Tibial nerve (tissue), 4 donors: ENCODE measurements around the gene CD1D. TPM values are rescaled to one million over a fixed set of nuclear protein-coding genes. Genes with fewer than 3 reads are reported as not detected.

Source experiments
- DNase-seq, 2 donors: peaks; one replicate each; pipeline ENCODE4 v3.0.0-alpha.2; 2019; ENCODE audit warnings: low spot score in 2 of 2
- H3K27ac ChIP-seq, 4 donors: fragments of 200-600 bp; sonication (generic) in 3 of 4; one replicate each; pipeline ENCODE4 v1.5.1; 2017 to 2019; ENCODE audit warnings: mild to moderate bottlenecking in 1 of 4
- H3K27me3 ChIP-seq, 2 donors: fragments of 200-600 bp; sonication (generic) in 1 of 2; one replicate each; pipeline versions ENCODE4 v1.5.1 to v1.6.0; 2017 to 2019
- H3K36me3 ChIP-seq, 3 donors: fragments of 200-600 bp; sonication (generic); one replicate each; pipeline ENCODE4 v1.5.1; 2018 to 2019
- H3K4me1 ChIP-seq, 4 donors: fragments of 200-600 bp; sonication (generic) in 3 of 4; one replicate each; pipeline ENCODE4 v1.5.1; 2017 to 2019
- H3K4me3 ChIP-seq, 4 donors: fragments of 200-600 bp; sonication (generic) in 3 of 4; one replicate each; pipeline ENCODE4 v1.5.1; 2017 to 2019; ENCODE audit warnings: mild to moderate bottlenecking in 1 of 4, moderate library complexity in 1 of 4
- H3K9me3 ChIP-seq, 4 donors: fragments of 200-600 bp; sonication (generic) in 3 of 4; one replicate each; pipeline ENCODE4 v1.5.1; 2017 to 2019
- EP300 ChIP-seq, 2 donors: sonication (generic); formaldehyde crosslinking; IDR thresholded peaks; one replicate each; pipeline ENCODE4 v1.6.1; 2017; ENCODE audit warnings: antibody characterized with exemption in 2 of 2, mild to moderate bottlenecking in 1 of 2
- POLR2A ChIP-seq, 2 donors: fragments of 450-650 bp; IDR thresholded peaks; one replicate each; pipeline ENCODE4 v1.6.1; 2017; ENCODE audit warnings: antibody characterized with exemption in 2 of 2, mild to moderate bottlenecking in 2 of 2, moderate library complexity in 2 of 2
- WGBS, 2 donors: methylation state at CpG; one replicate each; pipeline ENCODE4 v1.1.5; 2018; 5-methylcytosine and 5-hydroxymethylcytosine counted together
- total RNA-seq, 4 donors: library from RNA; depleted of rRNA; stranded (reverse); fragments of >200 nt; gene quantifications; one replicate each; pipeline ENCODE4 v1.1.0, GENCODE V29; 2016
- TF ChIP-seq, protein P1 (sequence below), 5 experiments: fragments of 200-600 bp in 3 of 5; fragments of 450-650 bp in 2 of 5; sonication (generic) in 3 of 5; IDR thresholded peaks; one replicate each; pipeline ENCODE4 v1.5.1; 2016 to 2019; ENCODE audit warnings: antibody characterized with exemption in 5 of 5, mild to moderate bottlenecking in 3 of 5, moderate library complexity in 2 of 5

The CD1D gene
- total RNA-seq, 4 donors from 2014 or later: 0.63 to 4.2 (median 2.2) TPM

DNA sequence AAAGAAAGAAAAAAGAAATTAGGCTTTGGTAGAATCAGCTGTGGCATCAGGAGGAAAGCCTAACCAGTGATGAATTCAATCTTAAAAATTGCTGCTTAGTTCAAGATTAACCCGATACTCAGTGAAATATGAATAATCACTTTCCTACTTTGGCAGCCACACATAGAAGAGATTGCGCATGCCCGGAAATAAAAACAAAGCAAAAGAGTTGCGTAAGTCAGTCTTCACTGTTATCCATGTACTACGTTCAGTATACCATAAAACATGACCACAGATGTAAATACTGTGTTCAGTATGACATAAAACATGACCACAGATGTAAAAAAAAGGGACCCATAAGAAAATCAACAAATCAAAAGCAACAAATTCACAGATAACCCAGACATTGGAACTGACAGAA, 19.2 kb downstream of the CD1D start:
- no peak for DNase-seq
- WGBS, 2 donors: 61 to 67% methylated on average over 5 of the region's 5 CpGs
- no peaks in the 10 kb centered on the region for H3K9me3 ChIP-seq
- peaks cover 0 to 6% (median 0%) of the 10 kb centered on the region in 4 donors for H3K4me1 ChIP-seq
- no peak overlapping the region for H3K27ac ChIP-seq
- no peak overlapping the region for H3K4me3 ChIP-seq
- H3K36me3 ChIP-seq: no peaks in the 10 kb centered on the region
- no peaks in the 10 kb centered on the region for H3K27me3 ChIP-seq
- no peak for TF ChIP-seq EP300 (IDR thresholded peaks at IDR 0.05)
- TF ChIP-seq, protein P1, sequence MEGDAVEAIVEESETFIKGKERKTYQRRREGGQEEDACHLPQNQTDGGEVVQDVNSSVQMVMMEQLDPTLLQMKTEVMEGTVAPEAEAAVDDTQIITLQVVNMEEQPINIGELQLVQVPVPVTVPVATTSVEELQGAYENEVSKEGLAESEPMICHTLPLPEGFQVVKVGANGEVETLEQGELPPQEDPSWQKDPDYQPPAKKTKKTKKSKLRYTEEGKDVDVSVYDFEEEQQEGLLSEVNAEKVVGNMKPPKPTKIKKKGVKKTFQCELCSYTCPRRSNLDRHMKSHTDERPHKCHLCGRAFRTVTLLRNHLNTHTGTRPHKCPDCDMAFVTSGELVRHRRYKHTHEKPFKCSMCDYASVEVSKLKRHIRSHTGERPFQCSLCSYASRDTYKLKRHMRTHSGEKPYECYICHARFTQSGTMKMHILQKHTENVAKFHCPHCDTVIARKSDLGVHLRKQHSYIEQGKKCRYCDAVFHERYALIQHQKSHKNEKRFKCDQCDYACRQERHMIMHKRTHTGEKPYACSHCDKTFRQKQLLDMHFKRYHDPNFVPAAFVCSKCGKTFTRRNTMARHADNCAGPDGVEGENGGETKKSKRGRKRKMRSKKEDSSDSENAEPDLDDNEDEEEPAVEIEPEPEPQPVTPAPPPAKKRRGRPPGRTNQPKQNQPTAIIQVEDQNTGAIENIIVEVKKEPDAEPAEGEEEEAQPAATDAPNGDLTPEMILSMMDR (IDR thresholded peaks at IDR 0.05): no peak
- no peak for TF ChIP-seq POLR2A (IDR thresholded peaks at IDR 0.05)

DNA sequence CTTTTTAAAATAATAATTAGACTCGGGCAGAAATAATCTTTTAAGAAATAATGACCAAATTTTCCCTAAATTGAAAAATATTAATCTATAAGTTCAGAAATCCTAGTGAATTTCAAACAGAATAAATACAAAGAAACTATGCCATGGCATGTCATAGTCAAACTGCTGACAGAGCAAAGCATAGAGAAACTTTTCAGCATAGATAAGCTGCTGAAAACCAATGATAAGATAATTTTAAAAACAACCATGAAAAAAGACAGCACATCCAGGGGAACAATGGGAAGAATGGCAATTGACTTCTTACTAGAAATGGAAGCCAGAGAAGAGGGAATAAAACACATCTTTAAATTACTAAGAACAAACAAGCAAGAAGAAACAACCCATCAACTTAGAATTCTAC, 19.8 kb downstream of the CD1D start:
- Histone ChIP-seq H3K27ac (no peak overlapping the region), H3K4me1 (peaks cover 0 to 6% (median 0%) of the 10 kb centered on the region in 4 donors), H3K27me3 (no peaks in the 10 kb centered on the region), H3K4me3 (no peak overlapping the region), H3K9me3 (no peaks in the 10 kb centered on the region), H3K36me3 (no peaks in the 10 kb centered on the region)
- WGBS, 2 donors: 83 to 94% methylated on average over 1 of the region's 1 CpG
- DNase-seq: no peak
- no peak for TF ChIP-seq EP300 (IDR thresholded peaks at IDR 0.05)

DNA sequence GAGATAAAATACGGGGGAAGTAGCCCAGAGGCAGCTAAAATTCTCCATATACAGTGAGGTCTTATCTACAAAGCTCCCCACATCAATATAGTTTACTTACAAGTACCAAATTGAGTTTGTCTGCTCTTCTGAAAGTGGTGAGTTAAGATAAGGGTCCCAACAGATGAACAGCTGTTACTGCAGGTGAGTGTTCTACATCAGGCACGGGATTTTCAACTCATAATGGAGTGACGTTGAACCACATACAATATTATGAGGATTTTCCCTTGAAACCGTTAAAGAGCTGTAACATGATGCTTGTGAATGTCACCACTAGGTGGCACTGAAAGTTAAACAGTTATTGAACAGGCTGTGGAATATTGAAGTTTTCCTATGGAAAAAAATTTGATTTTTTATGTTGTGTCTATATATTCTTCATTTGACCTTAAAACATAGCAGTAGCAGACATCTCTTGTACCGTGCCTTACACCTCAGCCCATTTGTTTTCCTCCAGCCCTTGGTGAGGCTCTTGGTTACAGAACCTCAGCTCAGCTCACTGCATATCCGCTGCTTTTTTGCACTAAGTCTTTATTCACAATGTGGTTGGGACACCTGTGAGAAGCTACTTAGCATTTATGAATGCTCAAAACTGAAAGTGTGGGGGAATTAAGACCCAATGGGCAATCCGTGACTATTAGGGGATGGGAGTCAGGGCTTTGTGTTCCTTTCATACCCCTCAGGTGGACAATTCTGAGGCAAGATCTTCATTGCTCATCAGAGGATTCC, 23.2 kb downstream of the CD1D start:
- Histone ChIP-seq H3K4me1 (peaks cover 0 to 6% (median 0%) of the 10 kb centered on the region in 4 donors), H3K27me3 (no peaks in the 10 kb centered on the region), H3K9me3 (no peaks in the 10 kb centered on the region), H3K27ac (no peak overlapping the region), H3K4me3 (no peak overlapping the region), H3K36me3 (no peaks in the 10 kb centered on the region)
- peak in 1 of 2 donors; percentile 79 for DNase-seq
- TF ChIP-seq, protein P1 (IDR thresholded peaks at IDR 0.05): peak; percentile 67 to 85 (median 78)
- no peak for TF ChIP-seq EP300 (IDR thresholded peaks at IDR 0.05)
- 21 to 23% methylated on average over 7 of the region's 7 CpGs for WGBS, 2 donors

DNA sequence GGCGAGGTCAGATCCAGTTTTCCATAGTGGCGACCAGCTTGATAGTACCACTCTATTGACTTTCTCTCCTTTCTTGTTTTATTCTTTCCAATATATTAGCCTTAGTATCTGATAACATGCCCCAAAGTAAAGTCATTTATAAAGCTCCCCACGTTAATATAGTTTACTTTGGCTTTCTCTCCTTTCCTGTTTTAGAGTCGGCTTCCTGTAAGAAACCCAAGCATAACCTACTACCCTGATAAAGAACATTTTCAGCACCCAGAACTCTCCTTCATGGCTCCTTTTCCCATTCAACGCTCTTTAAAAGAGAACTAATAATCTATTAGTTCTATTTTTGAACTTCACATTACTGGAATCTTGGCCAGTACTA, 23.7 kb downstream of the CD1D start:
- H3K4me3 ChIP-seq: no peak overlapping the region
- WGBS, 2 donors: 50 to 55% methylated on average over 5 of the region's 5 CpGs
- peaks cover 0 to 6% (median 0%) of the 10 kb centered on the region in 4 donors for H3K4me1 ChIP-seq
- DNase-seq: no peak
- H3K9me3 ChIP-seq: no peaks in the 10 kb centered on the region
- no peak overlapping the region for H3K27ac ChIP-seq
- no peaks in the 10 kb centered on the region for H3K36me3 ChIP-seq
- TF ChIP-seq, protein P1 (IDR thresholded peaks at IDR 0.05): no peak
- TF ChIP-seq EP300 (IDR thresholded peaks at IDR 0.05) (no peak), POLR2A (IDR thresholded peaks at IDR 0.05) (no peak)
- no peaks in the 10 kb centered on the region for H3K27me3 ChIP-seq

DNA sequence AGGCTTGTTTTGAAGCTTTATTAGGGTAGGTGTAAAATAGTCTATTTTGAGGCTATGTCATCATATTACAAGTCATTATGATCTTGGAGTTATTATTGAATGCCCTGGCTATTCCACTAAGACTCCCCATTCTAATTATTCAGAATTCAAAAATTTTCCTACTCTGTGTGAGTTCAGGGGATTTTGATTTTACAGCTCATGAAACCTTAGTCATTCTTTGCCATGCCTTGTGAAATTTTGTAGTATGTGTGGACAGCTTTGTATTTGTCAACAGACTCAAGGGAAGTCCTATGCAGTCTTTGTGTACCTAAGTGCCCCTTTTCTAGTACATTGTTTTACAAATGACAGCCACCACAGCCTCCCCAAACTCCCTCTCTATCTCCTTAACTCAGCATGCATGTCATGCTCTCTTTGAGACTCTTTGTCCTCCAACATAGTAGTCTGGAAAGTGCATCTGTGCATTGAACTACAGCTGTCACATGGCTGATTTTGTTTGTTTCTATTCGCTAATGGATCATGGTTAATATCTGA, 28.0 kb downstream of the CD1D start:
- Histone ChIP-seq H3K36me3 (no peaks in the 10 kb centered on the region), H3K27ac (no peak overlapping the region), H3K27me3 (no peaks in the 10 kb centered on the region), H3K9me3 (no peaks in the 10 kb centered on the region), H3K4me1 (peaks cover 0 to 4% (median 0%) of the 10 kb centered on the region in 4 donors), H3K4me3 (no peak overlapping the region)
- no peak for TF ChIP-seq EP300 (IDR thresholded peaks at IDR 0.05)
- TF ChIP-seq, protein P1 (IDR thresholded peaks at IDR 0.05): no peak
- no peak for TF ChIP-seq POLR2A (IDR thresholded peaks at IDR 0.05)
- no peak for DNase-seq
- 68 to 78% methylated on average over 1 of the region's 1 CpG for WGBS, 2 donors
